GM21390 (cell line): Measurements from ENCODE around the gene GLP1R.

Source experiments
- ATAC-seq: cut with Tn5 transposase; IDR thresholded peaks from one replicate; pipeline ENCODE4 v1.9.1; 2021; ENCODE audit not compliant: unreplicated experiment

Gene GLP1R

GRCh38 chr6:39043776-39044175 is 4.8 kb upstream of the GLP1R start:
- no peak for ATAC-seq

GRCh38 chr6:39044181-39044580 is 4.4 kb upstream of the GLP1R start:
- ATAC-seq = no peak

- ATAC-seq = no peak
These were observed 900 bp upstream of the GLP1R start for GRCh38 chr6:39047434-39048327.

GRCh38 chr6:39049575-39050283 is 1.1 kb downstream of the GLP1R start:
- ATAC-seq = no peak

GRCh38 chr6:39050453-39051112 is 2.0 kb downstream of the GLP1R start:
- ATAC-seq = no peak

- ATAC-seq = no peak
These were observed 3.0 kb downstream of the GLP1R start for GRCh38 chr6:39051399-39052122.

GRCh38 chr6:39053016-39053624 is 4.5 kb downstream of the GLP1R start:
- ATAC-seq = no peak

GRCh38 chr6:39053854-39054576 is 5.4 kb downstream of the GLP1R start:
- ATAC-seq = no peak

- no peak for ATAC-seq
These were observed 6.1 kb downstream of the GLP1R start for GRCh38 chr6:39054577-39055142.

- ATAC-seq = no peak
These were observed 7.1 kb downstream of the GLP1R start for GRCh38 chr6:39055661-39056060.

GRCh38 chr6:39056191-39056590 is 7.6 kb downstream of the GLP1R start:
- ATAC-seq = no peak

- no peak for ATAC-seq
These were observed 8.1 kb downstream of the GLP1R start for GRCh38 chr6:39056681-39057080.

- no peak for ATAC-seq
These were observed 8.9 kb downstream of the GLP1R start for GRCh38 chr6:39057251-39058155.

GRCh38 chr6:39058471-39059147 is 10.0 kb downstream of the GLP1R start:
- ATAC-seq = no peak

- no peak for ATAC-seq
These were observed 11.1 kb downstream of the GLP1R start for GRCh38 chr6:39059496-39060310.

- ATAC-seq = no peak
These were observed 12.0 kb downstream of the GLP1R start for GRCh38 chr6:39060467-39061160.

GRCh38 chr6:39061182-39061581 is 12.6 kb downstream of the GLP1R start:
- no peak for ATAC-seq
